Mucosa of rectum (tissue), 2 donors: ENCODE data around the gene MTUS2.

Experiments used
- H3K27ac ChIP-seq, 2 donors: one replicate each; pipeline ENCODE4 v1.7.0; 2013; ENCODE audit warnings: inconsistent platforms in 2 of 2, low read depth in 2 of 2, low read length in 2 of 2
- H3K27me3 ChIP-seq, 2 donors: one replicate each; pipeline ENCODE4 v1.7.0; 2013; ENCODE audit warnings: low read length in 2 of 2; ENCODE audit not compliant: control insufficient read depth in 2 of 2, insufficient read depth in 2 of 2
- H3K36me3 ChIP-seq, 2 donors: one replicate each; pipeline ENCODE4 v1.7.0; 2013; ENCODE audit warnings: low read length in 2 of 2; ENCODE audit not compliant: control insufficient read depth in 2 of 2, insufficient read depth in 2 of 2
- H3K4me1 ChIP-seq, 2 donors: one replicate each; pipeline ENCODE4 v1.7.0; 2013; ENCODE audit warnings: low read length in 2 of 2, mild to moderate bottlenecking in 1 of 2; ENCODE audit not compliant: control insufficient read depth in 2 of 2, insufficient read depth in 2 of 2
- H3K4me3 ChIP-seq, 2 donors: one replicate each; pipeline ENCODE4 v1.7.0; 2013; ENCODE audit warnings: low read length in 2 of 2
- H3K9ac ChIP-seq, 2 donors: one replicate each; pipeline ENCODE4 v1.7.0; 2013; ENCODE audit warnings: low read length in 2 of 2, low read depth in 1 of 2, mild to moderate bottlenecking in 1 of 2
- H3K9me3 ChIP-seq, 2 donors: one replicate each; pipeline ENCODE4 v1.7.0; 2013; ENCODE audit warnings: low read length in 2 of 2; ENCODE audit not compliant: control insufficient read depth in 2 of 2
- donor health status: healthy.
- donor health status: Normal muscosa, but diverticular disease.

Gene MTUS2

GRCh38 chr13:29271606-29272005 lies 451.5 kb downstream of the MTUS2 start:
- no peaks in the 10 kb centered on the region for H3K4me1 ChIP-seq
- H3K27me3 ChIP-seq: no peaks in the 10 kb centered on the region
- no peak overlapping the region for H3K9ac ChIP-seq
- no peaks in the 10 kb centered on the region for H3K36me3 ChIP-seq
- no peak overlapping the region for H3K27ac ChIP-seq
- no peaks in the 10 kb centered on the region for H3K9me3 ChIP-seq
- no peak overlapping the region for H3K4me3 ChIP-seq

- Histone ChIP-seq H3K27me3 (no peaks in the 10 kb centered on the region), H3K36me3 (no peaks in the 10 kb centered on the region), H3K27ac (no peak overlapping the region), H3K9me3 (no peaks in the 10 kb centered on the region), H3K9ac (no peak overlapping the region), H3K4me1 (no peaks in the 10 kb centered on the region), H3K4me3 (no peak overlapping the region)
Measured at GRCh38 chr13:29279356-29280254, 459.5 kb downstream of the MTUS2 start.

GRCh38 chr13:29281932-29282495 lies 461.9 kb downstream of the MTUS2 start:
- Histone ChIP-seq H3K9me3 (no peaks in the 10 kb centered on the region), H3K27ac (no peak overlapping the region), H3K27me3 (no peaks in the 10 kb centered on the region), H3K4me3 (no peak overlapping the region), H3K36me3 (no peaks in the 10 kb centered on the region), H3K4me1 (no peaks in the 10 kb centered on the region), H3K9ac (no peak overlapping the region)

GRCh38 chr13:29284726-29285125 lies 464.6 kb downstream of the MTUS2 start:
- no peak overlapping the region for H3K27ac ChIP-seq
- H3K36me3 ChIP-seq: no peaks in the 10 kb centered on the region
- no peak overlapping the region for H3K9ac ChIP-seq
- H3K9me3 ChIP-seq: no peaks in the 10 kb centered on the region
- H3K4me1 ChIP-seq: no peaks in the 10 kb centered on the region
- H3K4me3 ChIP-seq: no peak overlapping the region
- no peaks in the 10 kb centered on the region for H3K27me3 ChIP-seq

GRCh38 chr13:29287237-29287636 lies 467.1 kb downstream of the MTUS2 start:
- no peaks in the 10 kb centered on the region for H3K27me3 ChIP-seq
- H3K27ac ChIP-seq: no peak overlapping the region
- no peaks in the 10 kb centered on the region for H3K4me1 ChIP-seq
- H3K36me3 ChIP-seq: no peaks in the 10 kb centered on the region
- no peak overlapping the region for H3K4me3 ChIP-seq
- no peak overlapping the region for H3K9ac ChIP-seq
- H3K9me3 ChIP-seq: no peaks in the 10 kb centered on the region

GRCh38 chr13:29292045-29292444 lies 471.9 kb downstream of the MTUS2 start:
- Histone ChIP-seq H3K36me3 (no peaks in the 10 kb centered on the region), H3K27ac (no peak overlapping the region), H3K9ac (no peak overlapping the region), H3K4me3 (no peak overlapping the region), H3K9me3 (no peaks in the 10 kb centered on the region), H3K4me1 (no peaks in the 10 kb centered on the region), H3K27me3 (no peaks in the 10 kb centered on the region)

GRCh38 chr13:29294821-29295220 lies 474.7 kb downstream of the MTUS2 start:
- Histone ChIP-seq H3K4me3 (no peak overlapping the region), H3K27ac (no peak overlapping the region), H3K27me3 (no peaks in the 10 kb centered on the region), H3K4me1 (no peaks in the 10 kb centered on the region), H3K9me3 (no peaks in the 10 kb centered on the region), H3K36me3 (no peaks in the 10 kb centered on the region), H3K9ac (no peak overlapping the region)

GRCh38 chr13:29301027-29301426 lies 480.9 kb downstream of the MTUS2 start:
- no peak overlapping the region for H3K27ac ChIP-seq
- H3K9me3 ChIP-seq: no peaks in the 10 kb centered on the region
- H3K9ac ChIP-seq: no peak overlapping the region
- H3K36me3 ChIP-seq: no peaks in the 10 kb centered on the region
- H3K4me3 ChIP-seq: no peak overlapping the region
- H3K27me3 ChIP-seq: no peaks in the 10 kb centered on the region
- no peaks in the 10 kb centered on the region for H3K4me1 ChIP-seq

- Histone ChIP-seq H3K27me3 (no peaks in the 10 kb centered on the region), H3K4me1 (no peaks in the 10 kb centered on the region), H3K4me3 (no peak overlapping the region), H3K27ac (no peak overlapping the region), H3K36me3 (no peaks in the 10 kb centered on the region), H3K9ac (no peak overlapping the region), H3K9me3 (peaks cover 0 to 4% of the 10 kb centered on the region in 2 donors)
Measured at GRCh38 chr13:29304148-29304547, 484.0 kb downstream of the MTUS2 start.

GRCh38 chr13:29310806-29311205 lies 490.7 kb downstream of the MTUS2 start:
- no peaks in the 10 kb centered on the region for H3K36me3 ChIP-seq
- no peak overlapping the region for H3K27ac ChIP-seq
- H3K27me3 ChIP-seq: no peaks in the 10 kb centered on the region
- H3K9ac ChIP-seq: no peak overlapping the region
- peaks cover 0 to 4% of the 10 kb centered on the region in 2 donors for H3K9me3 ChIP-seq
- no peak overlapping the region for H3K4me3 ChIP-seq
- no peaks in the 10 kb centered on the region for H3K4me1 ChIP-seq
